K562 (cell line): ENCODE results near the gene LY6G6C. TPM values are rescaled to one million over a fixed set of nuclear protein-coding genes. Genes with fewer than 3 reads are reported as not detected.

ENCODE experiments used
- ELF4 ChIP-seq: fragments of 450-650 bp; formaldehyde crosslinking; IDR thresholded peaks from 2 replicates; pipeline ENCODE4 v1.4.0; 2022; ENCODE audit warnings: missing genetic modification characterization
- EZH2 ChIP-seq: IDR thresholded peaks from 2 replicates; pipeline ENCODE4 v1.6.1; 2012; ENCODE audit warnings: low read depth, mild to moderate bottlenecking, inconsistent platforms, low read length, borderline replicate concordance
- HLTF ChIP-seq: fragments of 450-650 bp; IDR thresholded peaks from 2 replicates; pipeline ENCODE4 v1.6.1; 2016
- MAZ ChIP-seq, 2 experiments: fragments of 450-650 bp in 1 of 2; sonication (generic) in 1 of 2; formaldehyde crosslinking; IDR thresholded peaks in 1 of 2; conservative IDR thresholded peaks in 1 of 2; 2 replicates each; pipeline versions ENCODE4 v1.4.0 to v1.5.0; 2020; ENCODE audit warnings: mild to moderate bottlenecking in 1 of 2, missing genetic modification reagents in 1 of 2
- SPI1 ChIP-seq: IDR thresholded peaks from 2 replicates; pipeline ENCODE4 v1.6.1; 2011; ENCODE audit warnings: low read depth, low read length, control low read depth, borderline replicate concordance
- SREBF2 ChIP-seq: sonication (generic); formaldehyde crosslinking; IDR thresholded peaks from 2 replicates; pipeline ENCODE4 v1.4.0; 2020; ENCODE audit warnings: mild to moderate bottlenecking, missing genetic modification reagents
- TOE1 ChIP-seq, 2 experiments: fragments of 450-650 bp in 1 of 2; sonication (generic) in 1 of 2; formaldehyde crosslinking in 1 of 2; IDR thresholded peaks; 2 replicates each; pipeline versions ENCODE4 v1.7.1 to v1.8.0; 2016 to 2022; ENCODE audit warnings: borderline replicate concordance in 2 of 2, mild to moderate bottlenecking in 2 of 2, antibody characterized with exemption in 1 of 2, inconsistent platforms in 1 of 2, low read depth in 1 of 2, missing genetic modification reagents in 1 of 2, moderate library complexity in 1 of 2
- TSHZ1 ChIP-seq: fragments of 250-450 bp; sonication (Bioruptor Pico); IDR thresholded peaks from 2 replicates; pipeline ENCODE4 v1.4.0; 2020; ENCODE audit warnings: mild to moderate bottlenecking, moderate library complexity
- ZNF12 ChIP-seq: sonication (generic); formaldehyde crosslinking; IDR thresholded peaks from 2 replicates; pipeline ENCODE4 v1.4.0; 2020; ENCODE audit warnings: mild to moderate bottlenecking, missing genetic modification reagents
- ZNF696 ChIP-seq: fragments of 250-450 bp; sonication (Bioruptor Pico); conservative IDR thresholded peaks from 2 replicates; pipeline ENCODE4 v1.4.0; 2020; ENCODE audit warnings: mild to moderate bottlenecking, moderate library complexity
- polyA plus RNA-seq, 8 experiments: library from polyadenylated mRNA; depleted of rRNA in 4 of 8; stranded (reverse) in 5 of 8; unstranded in 3 of 8; fragments of >200 nt; fragmentation: Nextera tagmentation in 2 of 8; fragmentation: Illumina TruSeq in 1 of 8; extraction: Ambion mirVana in 2 of 8; extraction: Trizol in 1 of 8; gene quantifications; 2 replicates each; pipeline versions ENCODE4 v1.2.1 to v1.2.3, GENCODE V29; 2011 to 2014; ENCODE audit warnings: inconsistent platforms in 1 of 8, missing spikeins in 1 of 8
- total RNA-seq, 7 experiments: library from RNA; depleted of rRNA in 6 of 7; stranded (reverse); fragments of >200 nt in 6 of 7; fragmentation: Illumina TruSeq in 2 of 7; extraction: Trizol in 2 of 7; gene quantifications; 2 replicates each; pipeline versions ENCODE4 v1.2.1 to v1.2.3, GENCODE V29; 2011 to 2021; ENCODE audit warnings: low replicate concordance in 1 of 7

LY6G6C gene
- total and polyA plus RNA-seq, 9 of the 15 experiments (the other 6 are each of a cell fraction or from before 2014, with no cell fraction given), result 0.06 to 0.20 TPM; not detected in 7

DNA sequence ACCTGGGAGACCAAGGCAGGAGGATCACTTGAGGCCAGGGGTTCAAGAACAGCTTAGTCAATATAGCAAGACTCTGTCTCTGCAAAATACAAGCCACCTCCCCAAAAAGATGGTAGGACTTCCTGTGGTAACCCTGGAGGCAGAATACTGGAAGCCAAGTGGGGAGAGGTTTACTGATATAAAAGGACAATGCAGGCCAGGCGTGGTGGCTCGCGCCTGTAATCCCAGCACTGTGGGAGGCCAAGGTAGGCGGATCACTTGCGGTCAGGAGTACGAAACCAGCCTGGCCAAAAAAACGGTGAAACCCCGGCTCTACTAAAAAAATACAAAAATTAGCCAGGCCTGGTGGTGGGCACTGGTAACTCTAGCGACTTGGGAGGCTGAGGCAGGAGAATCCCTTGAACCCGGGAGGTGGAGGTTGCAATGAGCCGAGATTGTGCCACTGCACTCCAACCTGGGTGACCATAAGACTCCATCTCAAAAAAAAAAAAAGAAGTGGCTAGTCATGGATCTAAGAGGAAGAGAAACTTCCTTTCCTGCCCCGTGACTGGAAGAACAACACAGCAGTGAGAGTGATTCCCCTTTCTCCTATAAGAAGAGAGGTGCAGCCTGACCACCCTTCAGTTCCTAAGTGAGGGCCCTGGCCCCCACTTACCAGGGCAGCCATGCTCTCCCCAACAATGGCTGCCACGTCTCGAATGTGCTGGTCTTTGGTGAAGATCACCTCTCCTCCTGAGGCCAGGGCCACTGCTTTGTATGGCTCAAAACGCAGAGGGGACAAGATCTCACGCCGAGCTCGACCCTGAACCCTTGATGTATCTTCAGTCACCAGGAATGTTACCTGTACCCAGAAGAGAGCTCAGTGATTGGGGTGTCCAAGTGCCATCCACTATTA lies 47.1 kb upstream of the LY6G6C start (continued):
- no peak for TF ChIP-seq SREBF2
- no peak for TF ChIP-seq MAZ (CRISPR knock-in tag; conservative IDR thresholded peaks at IDR 0.05 in 1 of 2, IDR thresholded peaks at IDR 0.05 in 1 of 2)
- TF ChIP-seq EZH2, result no peak
- TF ChIP-seq TSHZ1 (CRISPR knock-in tag), result no peak
- TF ChIP-seq HLTF, result 0 out of 2 replicates have a peak, but pooled peaks have one; percentile 16
- 0 out of 2 replicates have a peak, but pooled peaks have one; percentile 18 for TF ChIP-seq SPI1
- no peak for TF ChIP-seq ELF4 (CRISPR knock-in tag)
- 0 out of 2 replicates have a peak, but pooled peaks have one; percentile 20 for TF ChIP-seq ZNF12 (CRISPR knock-in tag)
- no peak for TF ChIP-seq ZNF696 (CRISPR knock-in tag)
- TF ChIP-seq TOE1 (IDR thresholded peaks at IDR 0.05; ENCODE audit: borderline replicate concordance), result no peak
- 0 out of 2 replicates have a peak, but pooled peaks have one; percentile 83 for TF ChIP-seq TOE1 (CRISPR knock-in tag; IDR thresholded peaks at IDR 0.05; ENCODE audit: borderline replicate concordance, low read depth)
